Neutrophil (primary cell): ENCODE results near the gene CAMTA1.

Source experiments
- H3K27ac ChIP-seq: fragments of 200-600 bp; sonication (generic); 2 replicates; pipeline ENCODE4 v1.5.1; 2016; ENCODE audit warnings: mild to moderate bottlenecking, moderate library complexity
- H3K27me3 ChIP-seq: fragments of 200-600 bp; sonication (generic); 2 replicates; pipeline ENCODE4 v1.6.0; 2016; ENCODE audit warnings: mild to moderate bottlenecking
- H3K36me3 ChIP-seq: fragments of 200-600 bp; sonication (generic); 2 replicates; pipeline ENCODE4 v1.5.1; 2017
- H3K4me1 ChIP-seq, 2 experiments: fragments of 200-600 bp in 1 of 2; sonication (generic) in 1 of 2; 1 replicate in 1 of 2; 2 replicates in 1 of 2; pipeline versions ENCODE4 v1.5.1 to v1.6.1; 2013 to 2016; ENCODE audit warnings: low read depth in 1 of 2, low read length in 1 of 2, mild to moderate bottlenecking in 1 of 2, moderate library complexity in 1 of 2; ENCODE audit not compliant: control insufficient read depth in 1 of 2, insufficient read depth in 1 of 2
- H3K4me3 ChIP-seq, 2 experiments: fragments of 200-600 bp in 1 of 2; sonication (generic) in 1 of 2; 1 replicate in 1 of 2; 2 replicates in 1 of 2; pipeline ENCODE4 v1.5.1; 2013 to 2016; ENCODE audit warnings: low read depth in 1 of 2, low read length in 1 of 2, mild to moderate bottlenecking in 1 of 2, moderate library complexity in 1 of 2
- H3K9me3 ChIP-seq: fragments of 200-600 bp; sonication (generic); 2 replicates; pipeline ENCODE4 v1.5.1; 2016
- CTCF ChIP-seq: fragments of 200-600 bp; sonication (generic); IDR thresholded peaks from 2 replicates; pipeline ENCODE4 v1.5.1; 2016; ENCODE audit warnings: antibody characterized with exemption

Gene CAMTA1

DNA sequence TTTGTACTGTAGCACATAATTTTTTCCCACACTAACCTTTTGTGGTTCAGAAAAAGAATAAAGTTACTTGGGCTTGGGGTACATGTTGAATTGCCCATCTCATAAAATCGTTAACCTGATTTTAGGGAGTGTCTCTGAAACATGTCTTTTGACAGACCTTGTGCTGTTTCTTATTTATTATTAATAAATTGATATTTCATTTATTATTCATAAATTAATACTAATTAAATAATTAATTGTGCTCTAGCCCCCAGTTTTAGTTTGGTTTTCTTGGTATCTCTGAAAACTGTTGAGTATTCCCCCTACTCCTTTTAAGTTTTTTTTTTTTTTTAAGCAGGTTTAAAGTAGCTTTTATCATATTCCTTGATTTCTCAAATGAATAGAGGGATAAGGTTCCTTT lies 27.9 kb downstream of the CAMTA1 start:
- no peak overlapping the region for H3K4me3 ChIP-seq
- H3K27ac ChIP-seq, result no peak overlapping the region
- TF ChIP-seq CTCF, result no peak
- H3K4me1 ChIP-seq, result no peaks in the 10 kb centered on the region
- H3K9me3 ChIP-seq, result no peaks in the 10 kb centered on the region
- no peaks in the 10 kb centered on the region for H3K27me3 ChIP-seq
- no peaks in the 10 kb centered on the region for H3K36me3 ChIP-seq

GRCh38 chr1:6815726-6816125 lies 30.5 kb downstream of the CAMTA1 start:
- no peaks in the 10 kb centered on the region for H3K9me3 ChIP-seq
- H3K27me3 ChIP-seq, result no peaks in the 10 kb centered on the region
- no peaks in the 10 kb centered on the region for H3K36me3 ChIP-seq
- H3K4me3 ChIP-seq, result no peak overlapping the region
- H3K27ac ChIP-seq, result no peak overlapping the region
- no peak for TF ChIP-seq CTCF
- no peaks in the 10 kb centered on the region for H3K4me1 ChIP-seq

GRCh38 chr1:6819246-6820040 lies 34.2 kb downstream of the CAMTA1 start:
- Histone ChIP-seq H3K4me1 (no peaks in the 10 kb centered on the region), H3K9me3 (no peaks in the 10 kb centered on the region), H3K4me3 (no peak overlapping the region), H3K36me3 (no peaks in the 10 kb centered on the region), H3K27ac (no peak overlapping the region), H3K27me3 (no peaks in the 10 kb centered on the region)
- no peak for TF ChIP-seq CTCF

DNA sequence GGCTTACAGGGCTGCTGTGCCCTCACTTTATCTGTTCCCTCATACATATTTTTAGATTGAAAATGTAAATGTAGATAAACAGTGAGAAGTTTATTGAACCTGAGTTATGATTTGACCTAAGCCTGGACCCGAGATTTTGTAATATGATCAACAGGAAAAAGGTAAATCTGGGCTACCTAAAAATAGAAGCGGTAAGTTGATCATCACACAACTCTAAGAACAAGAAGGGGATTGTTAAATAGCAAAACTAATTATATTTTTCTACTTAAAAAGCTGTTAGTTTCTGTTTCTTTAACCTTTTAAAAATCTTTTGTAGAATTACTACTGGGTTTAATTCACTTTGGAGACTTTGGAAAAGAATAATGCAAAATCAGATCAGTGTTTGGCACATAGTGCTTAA lies 35.6 kb downstream of the CAMTA1 start:
- H3K36me3 ChIP-seq, result no peaks in the 10 kb centered on the region
- H3K9me3 ChIP-seq, result no peaks in the 10 kb centered on the region
- H3K27me3 ChIP-seq, result no peaks in the 10 kb centered on the region
- H3K4me3 ChIP-seq, result no peak overlapping the region
- no peaks in the 10 kb centered on the region for H3K4me1 ChIP-seq
- TF ChIP-seq CTCF, result no peak
- H3K27ac ChIP-seq, result no peak overlapping the region

DNA sequence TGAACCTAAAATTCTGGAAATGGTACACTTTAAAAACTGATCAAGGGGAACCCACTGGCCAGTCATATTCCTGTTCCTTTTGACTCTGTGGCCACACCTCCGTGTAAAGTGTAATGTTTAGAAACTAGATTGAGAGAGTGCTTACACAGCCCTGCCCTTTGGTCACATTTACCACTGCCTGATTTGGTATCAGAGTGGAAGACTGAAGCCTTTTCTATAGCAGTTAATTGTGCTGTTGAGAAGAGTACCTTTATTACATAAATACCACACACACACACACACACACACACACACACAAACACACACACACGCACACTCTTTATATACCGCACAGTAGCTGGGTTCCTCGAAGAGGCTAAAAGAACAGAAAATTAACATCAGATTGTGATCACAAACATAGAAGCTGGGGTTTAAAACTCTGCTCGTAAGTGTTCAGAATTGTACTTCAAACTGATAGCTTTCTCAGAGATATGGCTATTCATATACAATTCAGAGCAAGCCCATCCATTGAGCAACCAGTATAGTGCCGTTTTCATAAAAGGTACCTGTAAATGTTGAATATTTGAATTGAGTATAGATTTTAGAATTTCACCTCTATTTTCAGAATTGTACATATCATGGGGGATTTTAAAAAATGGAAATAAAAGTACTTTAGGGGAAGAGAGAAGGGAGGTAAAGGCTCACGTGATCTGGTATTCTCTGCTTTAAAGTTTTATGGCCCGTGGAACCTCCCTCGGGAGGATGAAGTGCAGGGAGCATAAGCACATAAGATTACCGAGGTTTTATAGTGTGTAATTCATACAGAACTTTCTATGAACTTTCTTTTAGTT lies 37.5 kb downstream of the CAMTA1 start:
- no peak overlapping the region for H3K4me3 ChIP-seq
- H3K4me1 ChIP-seq, result no peaks in the 10 kb centered on the region
- no peaks in the 10 kb centered on the region for H3K9me3 ChIP-seq

More for the DNA sequence above, 37.5 kb downstream of the CAMTA1 start:
- no peaks in the 10 kb centered on the region for H3K36me3 ChIP-seq
- H3K27me3 ChIP-seq, result no peaks in the 10 kb centered on the region
- no peak for TF ChIP-seq CTCF
- H3K27ac ChIP-seq, result no peak overlapping the region
